Measurements from ENCODE around the gene PTPRM. TPM values are rescaled to one million over a fixed set of nuclear protein-coding genes. Genes with fewer than 3 reads are reported as not detected.
A peak's percentile ranks its signal among the peaks of the same experiment; 100 is the strongest.

The PTPRM gene
- total and polyA plus RNA-seq, 4 donors: 61.1 to 146 (median 87.5) TPM

DNA sequence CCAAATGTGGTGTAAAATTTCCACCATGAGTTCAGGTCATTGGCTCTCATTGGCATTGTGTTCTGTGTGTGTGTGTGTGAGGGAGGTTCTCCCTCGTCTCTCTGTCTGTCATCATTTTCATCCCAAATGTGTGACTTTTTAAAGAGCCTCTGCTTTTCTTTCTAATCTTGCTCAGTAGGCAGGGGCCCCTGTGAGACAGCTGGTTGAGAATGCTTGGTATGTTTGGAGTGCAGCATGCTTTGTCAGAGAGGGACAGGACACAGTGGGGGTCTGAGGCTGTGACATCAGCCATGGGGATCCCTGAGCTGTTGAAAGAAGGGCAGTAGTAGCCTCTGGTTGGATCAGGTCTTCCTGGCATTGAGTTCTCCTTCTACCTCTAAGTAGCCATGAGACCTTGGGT, 10.6 kb downstream of the PTPRM start:
- Histone ChIP-seq H3K4me3 (no peak overlapping the region), H3K36me3 (ENCODE audit: control insufficient read depth in 4 of 4, insufficient read depth in 4 of 4, low read length in 4 of 4) (no peaks in the 10 kb centered on the region), H3K9me3 (ENCODE audit: control insufficient read depth in 4 of 4, insufficient read depth in 3 of 4, low read length in 3 of 4) (no peaks in the 10 kb centered on the region), H3K4me1 (ENCODE audit: control insufficient read depth in 5 of 5, insufficient read depth in 5 of 5, low read length in 5 of 5) (peaks cover 0 to 34% (median 6%) of the 10 kb centered on the region in 5 donors), H3K27ac (ENCODE audit: low read depth in 1 of 2, low read length in 1 of 2) (no peak overlapping the region), H3K9ac (ENCODE audit: insufficient read depth in 1 of 2, low read length in 2 of 2) (no peak overlapping the region), H3K27me3 (ENCODE audit: control insufficient read depth in 3 of 3, insufficient read depth in 3 of 3, low read length in 2 of 3) (no peaks in the 10 kb centered on the region)
- TF ChIP-seq, protein P1, sequence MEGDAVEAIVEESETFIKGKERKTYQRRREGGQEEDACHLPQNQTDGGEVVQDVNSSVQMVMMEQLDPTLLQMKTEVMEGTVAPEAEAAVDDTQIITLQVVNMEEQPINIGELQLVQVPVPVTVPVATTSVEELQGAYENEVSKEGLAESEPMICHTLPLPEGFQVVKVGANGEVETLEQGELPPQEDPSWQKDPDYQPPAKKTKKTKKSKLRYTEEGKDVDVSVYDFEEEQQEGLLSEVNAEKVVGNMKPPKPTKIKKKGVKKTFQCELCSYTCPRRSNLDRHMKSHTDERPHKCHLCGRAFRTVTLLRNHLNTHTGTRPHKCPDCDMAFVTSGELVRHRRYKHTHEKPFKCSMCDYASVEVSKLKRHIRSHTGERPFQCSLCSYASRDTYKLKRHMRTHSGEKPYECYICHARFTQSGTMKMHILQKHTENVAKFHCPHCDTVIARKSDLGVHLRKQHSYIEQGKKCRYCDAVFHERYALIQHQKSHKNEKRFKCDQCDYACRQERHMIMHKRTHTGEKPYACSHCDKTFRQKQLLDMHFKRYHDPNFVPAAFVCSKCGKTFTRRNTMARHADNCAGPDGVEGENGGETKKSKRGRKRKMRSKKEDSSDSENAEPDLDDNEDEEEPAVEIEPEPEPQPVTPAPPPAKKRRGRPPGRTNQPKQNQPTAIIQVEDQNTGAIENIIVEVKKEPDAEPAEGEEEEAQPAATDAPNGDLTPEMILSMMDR (IDR thresholded peaks at IDR 0.05; ENCODE audit: control extremely low read depth, extremely low read depth): no peak
- DNase-seq (peak in 2 of 3 donors; percentile 38 to 45), ATAC-seq (ENCODE audit: insufficient read depth, low FRiP score) (no peak)
- 73 to 74% methylated on average over 1 of the region's 1 CpG for WGBS, 2 donors

- 88 to 89% methylated on average over 3 of the region's 3 CpGs for WGBS, 2 donors
- TF ChIP-seq, protein P1 (IDR thresholded peaks at IDR 0.05; ENCODE audit: control extremely low read depth, extremely low read depth): no peak
Observed at GRCh38 chr18:7579176-7579917, 12.2 kb downstream of the PTPRM start.

DNA sequence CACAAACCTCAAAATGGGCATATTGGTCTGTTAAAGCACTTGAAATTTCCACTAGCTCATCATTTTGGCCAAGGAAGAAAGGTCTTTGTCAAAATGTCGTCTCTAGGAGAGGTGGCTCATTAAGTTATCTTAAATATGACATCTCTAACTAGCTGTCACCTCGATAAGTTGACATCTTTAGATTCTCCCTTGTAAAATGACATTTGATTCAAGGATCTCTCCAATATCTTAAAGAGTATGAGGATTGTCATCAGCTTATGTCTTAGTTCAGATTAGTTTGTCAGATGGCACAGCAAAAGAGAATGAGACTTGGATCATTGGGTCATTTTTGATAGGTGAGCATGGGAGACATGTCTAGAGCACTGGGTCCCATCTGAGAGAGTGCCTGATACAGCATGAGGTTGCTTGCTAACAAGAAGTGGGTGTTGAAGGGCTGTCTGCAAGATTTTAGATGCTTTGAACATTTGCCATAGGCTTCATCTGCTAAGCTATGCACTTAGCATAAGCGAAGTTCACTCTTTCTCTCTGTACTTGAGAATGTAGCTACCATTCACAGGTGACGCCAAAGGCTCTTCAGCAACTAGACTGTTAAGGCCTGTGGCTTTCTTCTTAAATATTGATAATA, 12.9 kb downstream of the PTPRM start:
- peaks cover 0 to 36% (median 11%) of the 10 kb centered on the region in 5 donors for H3K4me1 ChIP-seq (ENCODE audit: control insufficient read depth in 5 of 5, insufficient read depth in 5 of 5, low read length in 5 of 5)
- no peak for DNase-seq
- H3K9ac ChIP-seq (ENCODE audit: insufficient read depth in 1 of 2, low read length in 2 of 2): no peak overlapping the region

More at GRCh38 chr18:7579176-7579917, 12.2 kb downstream of the PTPRM start:
- ATAC-seq (ENCODE audit: insufficient read depth, low FRiP score) (no peak), DNase-seq (no peak)
- no peak overlapping the region for H3K9ac ChIP-seq (ENCODE audit: insufficient read depth in 1 of 2, low read length in 2 of 2)
- no peaks in the 10 kb centered on the region for H3K36me3 ChIP-seq (ENCODE audit: control insufficient read depth in 4 of 4, insufficient read depth in 4 of 4, low read length in 4 of 4)
- H3K4me3 ChIP-seq: no peak overlapping the region
- peaks cover 0 to 30% (median 9%) of the 10 kb centered on the region in 5 donors for H3K4me1 ChIP-seq (ENCODE audit: control insufficient read depth in 5 of 5, insufficient read depth in 5 of 5, low read length in 5 of 5)
- H3K9me3 ChIP-seq (ENCODE audit: control insufficient read depth in 4 of 4, insufficient read depth in 3 of 4, low read length in 3 of 4): no peaks in the 10 kb centered on the region
- no peaks in the 10 kb centered on the region for H3K27me3 ChIP-seq (ENCODE audit: control insufficient read depth in 3 of 3, insufficient read depth in 3 of 3, low read length in 2 of 3)
- no peak overlapping the region for H3K27ac ChIP-seq (ENCODE audit: low read depth in 1 of 2, low read length in 1 of 2)

More for the DNA sequence above, 12.9 kb downstream of the PTPRM start:
- WGBS, 2 donors: 89 to 90% methylated on average over 4 of the region's 4 CpGs
- ATAC-seq (ENCODE audit: insufficient read depth, low FRiP score): no peak
- TF ChIP-seq, protein P1 (IDR thresholded peaks at IDR 0.05; ENCODE audit: control extremely low read depth, extremely low read depth): no peak
- H3K4me3 ChIP-seq: no peak overlapping the region
- no peaks in the 10 kb centered on the region for H3K36me3 ChIP-seq (ENCODE audit: control insufficient read depth in 4 of 4, insufficient read depth in 4 of 4, low read length in 4 of 4)
- no peak overlapping the region for H3K27ac ChIP-seq (ENCODE audit: low read depth in 1 of 2, low read length in 1 of 2)
- no peaks in the 10 kb centered on the region for H3K27me3 ChIP-seq (ENCODE audit: control insufficient read depth in 3 of 3, insufficient read depth in 3 of 3, low read length in 2 of 3)
- H3K9me3 ChIP-seq (ENCODE audit: control insufficient read depth in 4 of 4, insufficient read depth in 3 of 4, low read length in 3 of 4): no peaks in the 10 kb centered on the region

Data from lung (tissue), 12 donors.